ENCODE measurements around the gene PFN2.
"Not testable (repeated sequence)": the region's sequence is repeated elsewhere in the genome, so short reads cannot be mapped to it uniquely, and the experiment has no call there.

The PFN2 gene

DNA sequence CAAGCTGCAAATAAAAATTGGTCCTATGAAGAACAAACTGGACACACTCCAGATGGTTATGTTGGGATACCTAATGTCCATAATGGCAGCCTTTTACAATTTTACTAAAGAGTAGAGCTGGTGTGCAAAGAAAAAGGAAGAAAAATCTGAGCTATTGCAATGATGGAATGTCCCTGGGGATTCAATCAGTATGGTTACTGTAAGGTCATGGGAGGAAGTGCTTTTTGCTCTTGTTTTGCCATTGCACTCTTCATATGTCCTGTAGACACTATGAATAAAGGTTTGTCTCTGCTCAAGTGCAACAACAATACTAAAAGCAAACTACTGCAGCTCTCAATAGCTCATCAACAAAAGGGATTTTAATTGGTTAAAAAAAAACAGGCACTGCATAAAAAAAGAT is 5.4 kb downstream of the PFN2 start:
- Histone ChIP-seq H3K4me2 (ENCODE audit: low read length) (peak overlapping the region; percentile 7), H3K36me3 (ENCODE audit: insufficient read depth, low read length) (peaks cover 35% of the 10 kb centered on the region), H3K9me3 (replicated peaks; ENCODE audit: low read length) (no peaks in the 10 kb centered on the region), H3K4me1 (ENCODE audit: control insufficient read depth, insufficient read depth, low read length) (peaks cover 32% of the 10 kb centered on the region), H3K27me3 (ENCODE audit: control insufficient read depth, insufficient read depth, low read length) (no peaks in the 10 kb centered on the region), H3K4me3 (ENCODE audit: low read length) (no peak overlapping the region), H3K9ac (ENCODE audit: low read depth, low read length) (no peak overlapping the region)

DNA sequence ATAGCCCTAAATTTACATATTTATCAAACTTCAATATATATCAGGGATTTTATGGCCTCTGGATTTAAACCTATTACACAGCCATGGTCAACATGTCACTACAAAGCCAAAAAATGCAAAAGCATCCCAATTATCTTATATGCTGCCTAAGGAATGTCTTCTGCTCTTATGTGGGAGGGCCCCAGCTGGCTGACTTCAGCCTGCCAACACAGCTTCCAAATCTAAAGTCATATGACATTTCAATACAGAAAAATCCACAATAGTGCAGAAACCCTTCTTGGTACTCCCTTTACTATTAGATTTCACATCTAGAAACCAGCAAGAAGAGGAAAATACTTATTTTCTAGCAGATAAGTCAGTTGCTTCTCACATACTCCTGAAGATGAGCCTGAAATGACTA is 6.4 kb downstream of the PFN2 start:
- Histone ChIP-seq H3K27me3 (ENCODE audit: control insufficient read depth, insufficient read depth, low read length) (no peaks in the 10 kb centered on the region), H3K4me2 (ENCODE audit: low read length) (no peak overlapping the region), H3K9ac (ENCODE audit: low read depth, low read length) (no peak overlapping the region), H3K4me1 (ENCODE audit: control insufficient read depth, insufficient read depth, low read length) (peaks cover 38% of the 10 kb centered on the region), H3K36me3 (ENCODE audit: insufficient read depth, low read length) (peaks cover 35% of the 10 kb centered on the region), H3K4me3 (ENCODE audit: low read length) (no peak overlapping the region), H3K9me3 (replicated peaks; ENCODE audit: low read length) (no peaks in the 10 kb centered on the region)

DNA sequence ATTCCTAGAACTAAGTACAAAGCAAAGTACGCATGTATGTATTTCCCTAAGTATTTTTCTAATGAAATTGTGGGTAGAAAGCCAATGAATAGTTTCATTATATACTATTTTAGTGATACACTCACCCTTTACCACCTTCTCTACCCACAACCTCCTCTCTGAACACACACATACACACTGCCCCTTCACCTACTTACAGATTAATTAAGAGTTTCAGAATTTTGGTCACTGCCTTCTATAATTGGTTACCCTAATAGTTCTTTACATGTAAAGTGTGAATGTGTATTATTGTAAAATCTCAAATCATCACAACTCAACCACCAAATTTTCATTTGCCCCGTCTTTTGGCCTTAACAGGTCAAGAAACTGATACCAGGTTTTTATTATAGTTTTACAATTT is 7.2 kb downstream of the PFN2 start:
- H3K36me3 ChIP-seq (ENCODE audit: insufficient read depth, low read length) = peaks cover 35% of the 10 kb centered on the region
- no peaks in the 10 kb centered on the region for H3K9me3 ChIP-seq (replicated peaks; ENCODE audit: low read length)
- H3K27me3 ChIP-seq (ENCODE audit: control insufficient read depth, insufficient read depth, low read length) = no peaks in the 10 kb centered on the region
- H3K9ac ChIP-seq (ENCODE audit: low read depth, low read length) = no peak overlapping the region
- H3K4me2 ChIP-seq (ENCODE audit: low read length) = no peak overlapping the region
- no peak overlapping the region for H3K4me3 ChIP-seq (ENCODE audit: low read length)
- H3K4me1 ChIP-seq (ENCODE audit: control insufficient read depth, insufficient read depth, low read length) = peaks cover 46% of the 10 kb centered on the region

DNA sequence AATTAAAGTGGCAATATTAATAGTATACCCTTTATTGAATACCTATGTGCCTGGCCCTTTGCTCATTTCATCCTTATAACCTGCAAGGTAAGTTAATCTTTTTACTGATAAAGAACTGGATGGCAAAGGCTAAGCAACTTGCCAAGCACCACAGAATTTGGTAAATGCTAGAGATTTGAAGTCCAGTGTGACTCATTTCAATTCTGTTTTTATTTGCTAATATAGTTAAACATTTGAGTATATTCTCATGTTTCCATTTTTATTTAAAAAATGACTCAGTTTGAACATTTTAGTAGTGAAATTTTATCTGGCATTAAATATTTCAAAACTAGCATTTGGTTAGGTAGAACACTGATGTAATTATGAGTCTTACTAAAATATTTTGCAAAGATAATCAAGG is 11.3 kb downstream of the PFN2 start:
- peaks cover 27% of the 10 kb centered on the region for H3K36me3 ChIP-seq (ENCODE audit: insufficient read depth, low read length)
- no peaks in the 10 kb centered on the region for H3K27me3 ChIP-seq (ENCODE audit: control insufficient read depth, insufficient read depth, low read length)
- no peak overlapping the region for H3K4me3 ChIP-seq (ENCODE audit: low read length)
- peak overlapping the region; percentile 19 for H3K4me2 ChIP-seq (ENCODE audit: low read length)
- no peaks in the 10 kb centered on the region for H3K9me3 ChIP-seq (replicated peaks; ENCODE audit: low read length)
- no peak overlapping the region for H3K9ac ChIP-seq (ENCODE audit: low read depth, low read length)
- peaks cover 43% of the 10 kb centered on the region for H3K4me1 ChIP-seq (ENCODE audit: control insufficient read depth, insufficient read depth, low read length)

DNA sequence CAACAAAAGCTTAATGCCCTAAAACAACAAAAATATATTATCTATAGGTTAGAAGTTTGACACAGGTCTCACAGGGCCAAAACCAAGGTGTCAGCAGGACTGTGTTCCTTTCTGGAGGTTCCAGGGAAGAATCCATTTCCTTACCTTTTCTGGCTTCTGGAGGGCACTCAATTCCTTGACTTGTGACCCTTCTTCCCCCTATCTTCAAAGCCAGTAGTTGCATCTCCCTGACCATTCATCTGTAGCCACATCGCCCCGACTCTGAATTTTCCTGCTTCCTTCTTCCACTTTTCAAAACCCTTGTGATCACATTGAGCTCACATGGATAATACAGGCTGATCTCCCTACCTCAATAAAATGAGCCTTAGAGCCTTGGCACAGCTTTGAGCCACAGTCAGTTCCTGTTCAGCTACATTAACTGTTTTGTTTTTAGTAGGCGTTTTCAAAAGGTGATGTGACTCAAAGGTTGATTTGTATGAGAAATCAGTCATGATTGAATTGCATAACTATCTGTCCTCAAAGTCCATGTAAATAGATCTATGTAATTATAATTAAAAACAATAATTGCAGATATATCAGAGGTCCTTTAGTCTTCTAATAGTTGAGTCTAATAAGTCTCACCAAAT is 12.4 kb downstream of the PFN2 start:
- no peaks in the 10 kb centered on the region for H3K9me3 ChIP-seq (replicated peaks; ENCODE audit: low read length)
- no peaks in the 10 kb centered on the region for H3K27me3 ChIP-seq (ENCODE audit: control insufficient read depth, insufficient read depth, low read length)
- peaks cover 38% of the 10 kb centered on the region for H3K4me1 ChIP-seq (ENCODE audit: control insufficient read depth, insufficient read depth, low read length)
- peaks cover 26% of the 10 kb centered on the region for H3K36me3 ChIP-seq (ENCODE audit: insufficient read depth, low read length)
- peak overlapping the region; percentile 48 for H3K4me2 ChIP-seq (ENCODE audit: low read length)
- no peak overlapping the region for H3K9ac ChIP-seq (ENCODE audit: low read depth, low read length)
- peak overlapping the region; percentile 17 for H3K4me3 ChIP-seq (ENCODE audit: low read length)

DNA sequence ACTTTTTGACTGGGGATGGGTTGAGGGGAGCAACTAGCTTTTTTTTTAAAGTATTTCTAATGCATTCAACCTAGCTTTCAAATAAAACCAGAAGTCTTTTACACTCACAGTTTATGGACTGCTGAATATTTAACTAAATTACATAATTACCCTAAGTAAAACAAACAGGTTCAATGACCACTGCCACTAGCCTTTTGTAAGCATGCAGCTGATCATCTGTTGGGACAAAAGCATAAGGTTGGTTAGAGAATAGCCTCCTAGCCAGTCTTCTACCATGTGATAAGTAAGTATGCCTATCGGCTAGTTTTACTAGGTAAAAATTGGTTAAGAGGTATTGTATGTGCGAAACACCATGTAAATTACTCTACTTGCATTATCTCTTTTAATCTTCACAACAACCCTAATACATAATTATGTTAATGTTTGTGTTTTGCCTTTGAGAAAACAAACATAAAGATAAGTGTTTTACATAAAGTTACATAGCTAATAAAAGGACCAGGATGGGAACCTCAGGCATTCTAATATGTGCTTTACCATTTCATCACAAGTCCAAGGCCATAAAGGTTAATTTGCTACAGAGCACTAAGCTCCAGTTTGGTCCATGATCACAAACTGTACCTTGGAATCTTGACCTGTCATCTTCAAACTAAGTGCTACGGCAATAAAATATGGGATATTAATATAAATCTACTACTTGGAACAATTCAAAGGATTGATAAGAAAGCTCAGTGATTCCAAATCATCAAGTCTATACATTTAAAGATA is 13.2 kb downstream of the PFN2 start:
- no peak overlapping the region for H3K9ac ChIP-seq (ENCODE audit: low read depth, low read length)

DNA sequence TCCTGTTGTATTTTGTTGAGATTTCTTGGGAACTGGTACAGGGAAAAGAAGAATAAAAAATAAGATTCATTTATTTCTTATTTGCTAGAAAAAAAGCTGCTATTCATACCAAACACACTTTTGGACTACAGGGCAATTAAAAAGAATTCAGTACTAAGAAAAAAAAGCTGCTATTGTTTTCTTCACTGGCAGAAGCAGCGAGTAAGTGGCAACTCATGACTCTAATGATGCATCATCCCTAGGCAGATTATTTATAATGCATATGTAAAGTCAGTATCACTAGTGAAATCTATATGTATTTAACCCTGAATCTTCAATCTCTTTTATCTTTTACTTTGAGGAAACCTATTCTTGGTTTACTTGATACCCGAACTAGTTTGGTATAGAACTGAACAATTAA is 15.2 kb downstream of the PFN2 start:
- peaks cover 38% of the 10 kb centered on the region for H3K4me1 ChIP-seq (ENCODE audit: control insufficient read depth, insufficient read depth, low read length)
- no peaks in the 10 kb centered on the region for H3K9me3 ChIP-seq (replicated peaks; ENCODE audit: low read length)
- no peaks in the 10 kb centered on the region for H3K27me3 ChIP-seq (ENCODE audit: control insufficient read depth, insufficient read depth, low read length)
- H3K9ac ChIP-seq (ENCODE audit: low read depth, low read length) = no peak overlapping the region
- no peak overlapping the region for H3K4me3 ChIP-seq (ENCODE audit: low read length)
- H3K4me2 ChIP-seq (ENCODE audit: low read length) = no peak overlapping the region
- peaks cover 26% of the 10 kb centered on the region for H3K36me3 ChIP-seq (ENCODE audit: insufficient read depth, low read length)

More for the DNA sequence above, 13.2 kb downstream of the PFN2 start:
- peaks cover 38% of the 10 kb centered on the region for H3K4me1 ChIP-seq (ENCODE audit: control insufficient read depth, insufficient read depth, low read length)
- peak overlapping the region; percentile 48 for H3K4me2 ChIP-seq (ENCODE audit: low read length)
- H3K9me3 ChIP-seq (replicated peaks; ENCODE audit: low read length) = no peaks in the 10 kb centered on the region
- H3K27me3 ChIP-seq (ENCODE audit: control insufficient read depth, insufficient read depth, low read length) = no peaks in the 10 kb centered on the region
- H3K4me3 ChIP-seq (ENCODE audit: low read length) = no peak overlapping the region
- H3K36me3 ChIP-seq (ENCODE audit: insufficient read depth, low read length) = peaks cover 31% of the 10 kb centered on the region

DNA sequence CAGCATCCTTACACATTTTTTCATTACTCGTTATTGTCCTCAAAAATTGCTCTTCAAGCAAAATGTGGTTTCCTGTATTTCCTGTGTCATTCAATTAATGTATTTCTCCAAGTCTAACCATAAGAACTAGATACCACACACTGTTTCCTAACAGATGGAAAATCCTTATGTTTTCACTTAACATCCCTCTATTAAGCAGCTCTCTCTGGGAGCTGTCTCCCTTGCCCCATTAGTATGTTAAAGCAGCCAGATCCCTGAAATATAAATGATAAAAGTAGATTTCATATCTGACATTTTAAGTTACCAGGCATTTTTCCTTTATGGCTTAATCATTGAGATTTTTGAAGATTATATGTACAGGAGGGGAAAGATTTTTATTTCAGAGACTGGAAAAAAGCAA is 15.9 kb downstream of the PFN2 start:
- H3K4me2 ChIP-seq (ENCODE audit: low read length) = no peak overlapping the region
- no peaks in the 10 kb centered on the region for H3K27me3 ChIP-seq (ENCODE audit: control insufficient read depth, insufficient read depth, low read length)
- no peak overlapping the region for H3K4me3 ChIP-seq (ENCODE audit: low read length)
- H3K4me1 ChIP-seq (ENCODE audit: control insufficient read depth, insufficient read depth, low read length) = peaks cover 35% of the 10 kb centered on the region
- H3K9me3 ChIP-seq (replicated peaks; ENCODE audit: low read length) = no peaks in the 10 kb centered on the region
- no peak overlapping the region for H3K9ac ChIP-seq (ENCODE audit: low read depth, low read length)
- peaks cover 31% of the 10 kb centered on the region for H3K36me3 ChIP-seq (ENCODE audit: insufficient read depth, low read length)

DNA sequence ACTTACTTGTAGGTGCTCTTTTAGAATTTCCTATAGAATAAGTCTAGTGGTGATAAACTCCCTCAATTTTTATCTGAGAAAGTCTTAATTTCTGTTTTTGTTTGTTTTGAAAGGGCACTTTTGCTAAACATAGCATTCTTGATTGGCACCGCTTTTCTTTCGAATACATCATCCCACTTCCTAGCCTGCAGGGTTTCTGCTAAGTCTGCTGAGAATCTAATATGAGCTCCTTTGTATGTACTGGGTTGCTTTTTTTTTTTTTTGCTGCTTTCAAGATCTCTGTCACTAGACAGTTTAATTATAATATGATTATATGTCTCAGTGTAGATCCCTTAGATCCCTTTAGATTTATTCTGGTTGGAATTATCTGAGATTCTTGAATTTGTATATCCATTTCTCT is 21.5 kb downstream of the PFN2 start:
- Histone ChIP-seq H3K4me3 (ENCODE audit: low read length) (no peak overlapping the region), H3K9me3 (replicated peaks; ENCODE audit: low read length) (no peaks in the 10 kb centered on the region), H3K9ac (ENCODE audit: low read depth, low read length) (no peak overlapping the region), H3K36me3 (ENCODE audit: insufficient read depth, low read length) (peaks cover 19% of the 10 kb centered on the region), H3K27me3 (ENCODE audit: control insufficient read depth, insufficient read depth, low read length) (no peaks in the 10 kb centered on the region), H3K4me1 (ENCODE audit: control insufficient read depth, insufficient read depth, low read length) (no peaks in the 10 kb centered on the region), H3K4me2 (ENCODE audit: low read length) (no peak overlapping the region)

DNA sequence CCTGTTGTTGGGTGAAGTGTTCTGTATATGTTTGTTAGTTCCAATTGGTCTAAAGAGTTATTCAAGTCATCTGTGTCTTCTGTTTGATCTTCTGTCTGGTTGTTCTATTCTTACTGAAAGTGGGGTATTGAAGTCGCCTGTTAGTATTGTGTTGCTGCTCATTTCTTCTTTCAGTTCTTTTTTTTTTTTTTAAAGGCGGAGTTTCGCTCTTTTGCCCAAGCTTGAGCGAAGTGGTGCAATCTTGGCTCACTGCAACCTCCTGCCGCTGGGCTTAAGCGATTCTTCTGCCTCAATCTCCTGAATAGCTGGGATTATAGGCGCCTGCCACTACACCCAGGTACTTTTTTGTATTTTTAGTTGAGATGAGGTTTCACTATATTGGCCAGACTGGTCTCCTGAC is 23.5 kb downstream of the PFN2 start:
- no peaks in the 10 kb centered on the region for H3K4me1 ChIP-seq (ENCODE audit: control insufficient read depth, insufficient read depth, low read length)
- no peak overlapping the region for H3K4me3 ChIP-seq (ENCODE audit: low read length)
- peaks cover 19% of the 10 kb centered on the region for H3K36me3 ChIP-seq (ENCODE audit: insufficient read depth, low read length)

DNA sequence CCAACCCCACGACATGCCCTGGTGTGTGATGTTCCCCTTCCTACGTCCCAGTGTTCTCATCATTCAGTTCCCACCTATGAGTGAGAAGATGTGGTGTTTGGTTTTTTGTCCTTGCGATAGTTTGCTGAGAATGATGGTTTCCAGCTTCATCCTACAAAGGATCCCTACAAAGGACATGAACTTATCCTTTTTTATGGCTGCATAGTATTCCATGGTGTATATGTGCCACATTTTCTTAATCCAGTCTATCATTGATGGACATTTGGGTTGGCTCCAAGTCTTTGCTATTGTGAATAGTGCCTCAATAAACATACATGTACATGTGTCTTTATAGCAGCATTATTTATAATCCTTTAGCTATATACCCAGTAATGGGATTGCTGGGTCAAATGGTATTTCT is 26.7 kb downstream of the PFN2 start:
- not testable (repeated sequence) for H3K4me3 ChIP-seq (ENCODE audit: low read length); H3K4me2 ChIP-seq (ENCODE audit: low read length); H3K27me3 ChIP-seq (ENCODE audit: control insufficient read depth, insufficient read depth, low read length); H3K9me3 ChIP-seq (replicated peaks; ENCODE audit: low read length); H3K9ac ChIP-seq (ENCODE audit: low read depth, low read length)
- H3K4me1 ChIP-seq (ENCODE audit: control insufficient read depth, insufficient read depth, low read length) = peaks cover 15% of the 10 kb centered on the region
- peaks cover 13% of the 10 kb centered on the region for H3K36me3 ChIP-seq (ENCODE audit: insufficient read depth, low read length)

More for the DNA sequence above, 23.5 kb downstream of the PFN2 start:
- H3K27me3 ChIP-seq (ENCODE audit: control insufficient read depth, insufficient read depth, low read length) = no peaks in the 10 kb centered on the region
- H3K4me2 ChIP-seq (ENCODE audit: low read length) = no peak overlapping the region
- peaks cover 5% of the 10 kb centered on the region for H3K9me3 ChIP-seq (replicated peaks; ENCODE audit: low read length)
- H3K9ac ChIP-seq (ENCODE audit: low read depth, low read length) = no peak overlapping the region

DNA sequence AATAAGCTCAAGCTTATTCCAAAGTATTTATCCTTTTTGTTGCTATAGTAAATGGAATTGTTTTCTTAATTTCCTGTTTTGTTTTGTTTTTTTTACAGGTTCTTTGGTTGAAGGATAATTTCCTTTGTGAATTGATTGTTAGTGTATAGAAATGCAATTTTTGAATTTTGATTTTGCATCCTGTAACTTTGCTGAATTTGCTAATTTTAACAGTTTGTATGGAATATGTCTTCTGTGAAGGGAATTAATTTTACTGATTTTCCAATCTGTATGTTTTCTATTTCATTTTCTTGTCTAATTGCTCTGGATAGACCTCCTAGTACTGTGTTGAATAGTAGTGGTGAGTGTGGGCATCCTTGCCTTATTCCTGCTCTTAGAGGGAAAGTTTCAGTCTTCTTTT is 28.3 kb downstream of the PFN2 start:
- Histone ChIP-seq H3K36me3 (ENCODE audit: insufficient read depth, low read length) (peaks cover 5% of the 10 kb centered on the region), H3K27me3 (ENCODE audit: control insufficient read depth, insufficient read depth, low read length) (no peaks in the 10 kb centered on the region), H3K4me3 (ENCODE audit: low read length) (no peak overlapping the region), H3K9ac (ENCODE audit: low read depth, low read length) (no peak overlapping the region), H3K9me3 (replicated peaks; ENCODE audit: low read length) (peaks cover 5% of the 10 kb centered on the region), H3K4me2 (ENCODE audit: low read length) (no peak overlapping the region), H3K4me1 (ENCODE audit: control insufficient read depth, insufficient read depth, low read length) (peaks cover 20% of the 10 kb centered on the region)
